B cell (primary cell): Measurements from ENCODE around the gene YPEL3.

Source experiments
- CTCF ChIP-seq: fragments of 200-600 bp; IDR thresholded peaks from one replicate; pipeline ENCODE4 v1.8.0; 2022; ENCODE audit warnings: antibody characterized with exemption, mild to moderate bottlenecking
- EZH2 ChIP-seq: IDR thresholded peaks from 2 replicates; pipeline ENCODE4 v1.6.1; 2012; ENCODE audit warnings: borderline replicate concordance, low read depth, mild to moderate bottlenecking, moderate library complexity, low read length; ENCODE audit not compliant: insufficient read depth, poor library complexity, severe bottlenecking

GRCh38 chr16:30086291-30087140 lies 9.5 kb downstream of the YPEL3 start:
- no peak for TF ChIP-seq CTCF
- no peak for TF ChIP-seq EZH2
